Inferior parietal cortex (tissue), 1 donor: ENCODE measurements around the gene PCDHA9.
A peak's percentile ranks its signal among the peaks of the same experiment; 100 is the strongest.
"Not testable (repeated sequence)": the region's sequence is repeated elsewhere in the genome, so short reads cannot be mapped to it uniquely, and the experiment has no call there.

Source experiments
- DNase-seq: peaks from one replicate; pipeline ENCODE4 v3.0.0-alpha.2; 2016; ENCODE audit errors: extremely low spot score

PCDHA9 gene, protein sequence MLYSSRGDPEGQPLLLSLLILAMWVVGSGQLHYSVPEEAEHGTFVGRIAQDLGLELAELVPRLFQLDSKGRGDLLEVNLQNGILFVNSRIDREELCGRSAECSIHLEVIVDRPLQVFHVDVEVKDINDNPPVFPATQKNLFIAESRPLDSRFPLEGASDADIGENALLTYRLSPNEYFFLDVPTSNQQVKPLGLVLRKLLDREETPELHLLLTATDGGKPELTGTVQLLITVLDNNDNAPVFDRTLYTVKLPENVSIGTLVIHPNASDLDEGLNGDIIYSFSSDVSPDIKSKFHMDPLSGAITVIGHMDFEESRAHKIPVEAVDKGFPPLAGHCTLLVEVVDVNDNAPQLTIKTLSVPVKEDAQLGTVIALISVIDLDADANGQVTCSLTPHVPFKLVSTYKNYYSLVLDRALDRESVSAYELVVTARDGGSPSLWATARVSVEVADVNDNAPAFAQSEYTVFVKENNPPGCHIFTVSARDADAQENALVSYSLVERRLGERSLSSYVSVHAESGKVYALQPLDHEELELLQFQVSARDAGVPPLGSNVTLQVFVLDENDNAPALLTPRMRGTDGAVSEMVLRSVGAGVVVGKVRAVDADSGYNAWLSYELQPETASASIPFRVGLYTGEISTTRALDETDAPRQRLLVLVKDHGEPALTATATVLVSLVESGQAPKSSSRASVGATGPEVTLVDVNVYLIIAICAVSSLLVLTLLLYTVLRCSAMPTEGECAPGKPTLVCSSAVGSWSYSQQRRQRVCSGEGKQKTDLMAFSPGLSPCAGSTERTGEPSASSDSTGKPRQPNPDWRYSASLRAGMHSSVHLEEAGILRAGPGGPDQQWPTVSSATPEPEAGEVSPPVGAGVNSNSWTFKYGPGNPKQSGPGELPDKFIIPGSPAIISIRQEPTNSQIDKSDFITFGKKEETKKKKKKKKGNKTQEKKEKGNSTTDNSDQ

DNA sequence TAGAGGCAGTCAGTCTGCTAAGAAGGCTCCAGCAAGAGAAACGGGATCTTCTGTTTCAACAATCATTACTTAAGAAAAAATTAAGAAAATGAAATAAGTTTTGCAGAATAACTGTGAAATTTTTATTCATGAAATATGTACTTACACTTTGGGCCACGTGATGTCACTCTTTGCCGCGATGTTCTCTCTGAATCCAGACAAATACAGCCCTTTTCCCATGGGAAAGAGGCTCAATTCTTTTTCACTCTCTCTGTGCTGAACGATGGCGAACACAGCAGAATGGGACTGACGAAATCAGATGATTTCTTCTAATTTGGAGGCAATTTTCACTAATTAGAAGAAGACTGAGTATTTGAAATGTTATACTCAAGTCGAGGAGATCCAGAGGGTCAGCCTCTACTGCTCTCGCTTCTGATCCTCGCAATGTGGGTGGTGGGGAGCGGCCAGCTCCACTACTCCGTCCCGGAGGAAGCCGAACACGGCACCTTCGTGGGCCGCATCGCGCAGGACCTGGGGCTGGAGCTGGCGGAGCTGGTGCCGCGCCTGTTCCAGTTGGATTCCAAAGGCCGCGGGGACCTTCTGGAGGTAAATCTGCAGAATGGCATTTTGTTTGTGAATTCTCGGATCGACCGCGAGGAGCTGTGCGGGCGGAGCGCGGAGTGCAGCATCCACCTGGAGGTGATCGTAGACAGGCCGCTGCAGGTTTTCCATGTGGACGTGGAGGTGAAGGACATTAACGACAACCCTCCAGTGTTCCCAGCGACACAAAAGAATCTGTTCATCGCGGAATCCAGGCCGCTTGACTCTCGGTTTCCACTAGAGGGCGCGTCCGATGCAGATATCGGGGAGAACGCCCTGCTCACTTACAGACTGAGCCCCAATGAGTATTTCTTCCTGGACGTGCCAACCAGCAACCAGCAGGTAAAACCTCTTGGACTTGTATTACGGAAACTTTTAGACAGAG, at the start of gene PCDHA9:
TSS of gene PCDHA9 (plus strand) at position 244 of the 964 bp plus-strand sequence. CDS start at position 358, 114 bp downstream.
- DNase-seq = not testable (repeated sequence)

DNA sequence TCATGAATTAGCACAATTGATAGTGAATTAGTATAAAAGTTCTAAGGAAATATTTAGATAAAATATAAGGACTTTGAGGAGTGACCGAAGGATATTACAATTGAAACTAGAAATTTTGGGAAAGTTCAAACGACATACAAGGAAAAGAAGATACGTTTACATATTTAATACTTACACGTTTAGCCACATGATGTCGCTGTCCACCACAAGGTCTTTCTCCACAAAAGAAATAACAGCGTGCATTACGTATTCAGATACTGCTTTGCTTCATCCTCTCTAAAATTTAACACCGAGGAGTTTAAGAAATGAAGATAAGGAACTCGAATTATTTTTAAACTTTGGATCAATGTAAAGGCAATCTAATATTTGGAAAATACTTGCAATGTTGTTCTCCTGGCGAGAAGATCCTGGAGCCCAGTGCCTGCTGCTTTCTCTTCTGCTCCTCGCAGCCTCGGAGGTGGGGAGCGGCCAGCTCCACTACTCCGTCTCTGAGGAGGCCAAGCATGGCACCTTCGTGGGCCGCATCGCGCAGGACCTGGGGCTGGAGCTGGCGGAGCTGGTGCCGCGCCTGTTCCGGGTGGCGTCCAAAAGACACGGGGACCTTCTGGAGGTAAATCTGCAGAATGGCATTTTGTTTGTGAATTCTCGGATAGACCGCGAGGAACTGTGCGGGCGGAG, 47.2 kb upstream of the PCDHA9 start, which contains the start of gene PCDHA3:
TSS of gene PCDHA3 (plus strand) at position 242 of the 678 bp plus-strand sequence.
- peak; percentile 45 for DNase-seq

DNA sequence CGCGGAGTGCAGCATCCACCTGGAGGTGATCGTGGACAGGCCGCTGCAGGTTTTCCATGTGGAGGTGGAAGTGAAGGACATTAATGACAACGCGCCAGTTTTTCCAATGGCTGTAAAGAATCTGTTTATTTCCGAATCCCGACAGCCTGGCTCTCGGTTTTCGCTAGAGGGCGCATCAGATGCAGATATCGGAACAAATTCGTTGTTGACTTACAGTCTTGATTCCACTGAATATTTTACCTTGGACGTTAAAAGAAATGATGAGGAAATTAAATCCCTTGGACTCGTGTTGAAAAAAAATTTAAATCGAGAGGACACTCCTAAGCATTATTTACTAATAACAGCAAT, 46.7 kb upstream of the PCDHA9 start:
- DNase-seq = peak; percentile 26

DNA sequence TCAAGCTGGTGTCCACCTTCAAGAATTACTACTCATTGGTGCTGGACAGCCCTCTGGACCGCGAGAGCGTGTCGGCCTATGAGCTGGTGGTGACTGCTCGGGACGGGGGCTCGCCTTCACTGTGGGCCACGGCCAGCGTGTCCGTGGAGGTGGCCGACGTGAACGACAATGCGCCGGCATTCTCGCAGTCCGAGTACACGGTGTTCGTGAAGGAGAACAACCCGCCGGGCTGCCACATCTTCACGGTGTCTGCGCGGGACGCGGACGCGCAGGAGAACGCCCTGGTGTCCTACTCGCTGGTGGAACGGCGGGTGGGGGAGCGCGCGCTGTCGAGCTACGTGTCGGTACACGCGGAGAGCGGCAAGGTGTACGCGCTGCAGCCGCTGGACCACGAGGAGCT, 45.8 kb upstream of the PCDHA9 start:
- not testable (repeated sequence) for DNase-seq

DNA sequence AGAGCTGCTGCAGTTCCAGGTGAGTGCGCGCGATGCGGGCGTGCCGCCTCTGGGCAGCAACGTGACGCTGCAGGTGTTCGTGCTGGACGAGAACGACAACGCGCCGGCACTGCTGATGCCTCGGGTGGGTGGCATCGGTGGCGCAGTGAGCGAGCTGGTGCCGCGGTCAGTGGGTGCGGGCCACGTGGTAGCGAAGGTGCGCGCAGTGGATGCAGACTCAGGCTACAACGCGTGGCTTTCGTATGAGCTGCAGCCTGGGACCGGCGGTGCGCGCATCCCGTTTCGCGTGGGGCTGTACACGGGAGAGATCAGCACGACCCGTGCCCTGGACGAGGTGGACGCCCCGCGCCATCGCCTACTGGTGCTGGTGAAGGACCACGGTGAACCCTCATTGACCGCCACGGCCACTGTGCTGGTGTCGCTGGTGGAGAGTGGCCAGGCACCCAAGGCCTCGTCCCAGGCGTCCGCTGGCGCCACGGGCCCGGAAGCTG, 45.4 kb upstream of the PCDHA9 start:
- DNase-seq = no peak

DNA sequence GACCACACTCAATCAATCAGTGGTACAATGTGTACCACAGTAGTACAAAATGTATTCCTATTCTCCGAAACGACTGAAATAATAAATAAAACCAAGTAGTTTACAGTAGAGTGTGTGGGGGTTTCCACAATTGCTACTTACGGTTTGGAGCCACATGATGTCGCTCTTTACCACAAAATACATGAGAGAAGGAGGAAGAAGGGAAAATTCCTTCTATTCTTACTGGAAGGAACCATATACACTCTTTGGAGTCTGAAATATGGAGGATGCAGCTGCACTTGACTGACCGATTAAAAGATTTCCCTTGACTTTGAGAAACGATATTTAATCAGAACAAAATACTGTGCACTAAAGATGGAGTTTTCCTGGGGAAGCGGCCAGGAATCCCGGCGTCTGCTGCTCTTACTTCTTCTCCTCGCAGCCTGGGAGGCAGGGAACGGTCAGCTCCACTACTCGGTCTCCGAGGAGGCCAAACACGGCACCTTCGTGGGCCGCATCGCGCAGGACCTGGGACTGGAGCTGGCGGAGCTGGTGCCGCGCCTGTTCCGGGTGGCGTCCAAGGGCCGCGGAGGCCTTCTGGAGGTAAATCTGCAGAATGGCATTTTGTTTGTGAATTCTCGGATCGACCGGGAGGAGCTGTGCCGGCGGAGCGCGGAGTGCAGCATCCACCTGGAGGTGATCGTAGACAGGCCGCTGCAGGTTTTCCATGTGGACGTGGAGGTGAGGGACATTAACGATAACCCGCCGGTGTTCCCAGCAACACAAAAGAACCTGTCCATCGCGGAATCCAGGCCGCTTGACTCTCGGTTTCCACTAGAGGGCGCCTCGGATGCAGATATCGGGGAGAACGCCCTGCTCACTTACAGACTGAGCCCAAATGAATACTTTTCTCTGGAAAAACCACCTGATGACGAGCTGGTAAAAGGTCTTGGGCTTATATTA, 41.1 kb upstream of the PCDHA9 start, which contains the start of gene PCDHA4:
TSS of gene PCDHA4 (plus strand) at position 235 of the 942 bp plus-strand sequence.
- DNase-seq = peak; percentile 58

DNA sequence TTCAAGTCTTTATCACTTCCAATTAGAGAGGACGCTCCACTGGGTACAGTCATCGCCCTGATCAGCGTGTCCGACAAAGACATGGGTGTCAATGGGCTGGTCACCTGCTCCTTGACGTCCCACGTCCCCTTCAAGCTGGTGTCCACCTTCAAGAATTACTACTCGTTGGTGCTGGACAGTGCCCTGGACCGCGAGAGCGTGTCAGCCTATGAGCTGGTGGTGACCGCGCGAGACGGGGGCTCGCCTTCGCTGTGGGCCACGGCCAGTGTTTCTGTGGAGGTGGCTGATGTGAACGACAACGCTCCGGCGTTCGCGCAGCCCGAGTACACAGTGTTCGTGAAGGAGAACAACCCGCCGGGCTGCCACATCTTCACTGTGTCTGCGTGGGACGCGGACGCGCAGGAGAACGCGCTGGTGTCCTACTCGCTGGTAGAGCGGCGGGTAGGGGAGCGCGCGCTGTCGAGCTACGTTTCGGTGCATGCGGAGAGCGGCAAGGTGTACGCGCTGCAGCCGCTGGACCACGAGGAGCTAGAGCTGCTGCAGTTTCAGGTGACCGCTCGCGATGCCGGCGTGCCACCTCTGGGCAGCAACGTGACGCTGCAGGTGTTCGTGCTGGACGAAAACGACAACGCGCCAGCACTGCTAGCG, 39.8 kb upstream of the PCDHA9 start:
- not testable (repeated sequence) for DNase-seq

DNA sequence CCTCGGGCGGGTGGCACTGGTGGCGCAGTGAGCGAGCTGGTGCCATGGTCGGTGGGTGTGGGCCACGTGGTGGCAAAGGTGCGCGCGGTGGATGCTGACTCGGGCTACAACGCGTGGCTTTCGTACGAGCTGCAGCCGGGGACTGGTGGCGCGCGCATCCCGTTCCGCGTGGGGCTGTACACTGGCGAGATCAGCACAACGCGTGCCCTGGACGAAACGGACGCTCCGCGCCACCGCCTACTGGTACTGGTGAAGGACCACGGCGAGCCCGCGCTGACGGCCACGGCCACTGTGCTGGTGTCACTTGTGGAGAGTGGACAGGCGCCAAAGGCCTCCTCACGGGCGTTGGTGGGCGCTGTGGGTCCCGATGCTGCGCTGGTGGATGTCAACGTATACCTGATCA, 39.3 kb upstream of the PCDHA9 start:
- DNase-seq = no peak

DNA sequence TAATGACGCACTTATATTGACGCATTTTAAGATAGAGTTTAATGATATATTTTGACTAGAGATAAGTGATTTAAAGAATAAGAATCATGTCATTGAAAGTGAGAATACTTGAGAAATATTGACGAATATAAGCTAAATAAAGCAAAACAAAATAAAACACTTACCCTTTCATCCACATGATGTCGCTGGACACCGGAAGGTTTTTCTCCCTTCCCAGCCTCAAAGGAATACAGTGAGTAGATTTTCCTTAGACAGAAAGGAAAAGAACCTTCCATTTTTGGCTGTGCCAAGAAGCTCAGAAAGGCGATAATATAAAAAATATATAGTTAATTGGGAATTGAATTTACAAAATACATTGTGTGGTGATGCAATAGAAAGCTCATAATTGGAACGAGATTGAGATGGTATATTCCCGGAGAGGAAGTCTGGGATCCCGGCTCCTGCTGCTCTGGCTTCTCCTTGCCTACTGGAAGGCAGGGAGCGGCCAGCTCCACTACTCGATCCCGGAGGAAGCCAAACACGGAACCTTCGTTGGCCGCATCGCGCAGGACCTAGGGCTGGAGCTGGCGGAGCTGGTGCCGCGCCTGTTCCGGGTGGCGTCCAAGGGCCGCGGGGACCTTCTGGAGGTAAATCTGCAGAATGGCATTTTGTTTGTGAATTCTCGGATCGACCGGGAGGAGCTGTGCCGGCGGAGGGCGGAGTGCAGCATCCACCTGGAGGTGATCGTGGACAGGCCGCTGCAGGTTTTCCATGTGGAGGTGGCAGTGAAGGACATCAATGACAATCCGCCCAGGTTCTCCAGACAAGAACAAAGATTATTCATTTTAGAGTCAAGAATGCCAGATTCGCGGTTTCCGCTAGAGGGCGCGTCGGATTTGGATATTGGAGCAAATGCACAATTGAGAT, 26.6 kb upstream of the PCDHA9 start, which contains the start of gene PCDHA5:
TSS of gene PCDHA5 (plus strand) at position 239 of the 906 bp plus-strand sequence.
- peak; percentile 54 for DNase-seq

DNA sequence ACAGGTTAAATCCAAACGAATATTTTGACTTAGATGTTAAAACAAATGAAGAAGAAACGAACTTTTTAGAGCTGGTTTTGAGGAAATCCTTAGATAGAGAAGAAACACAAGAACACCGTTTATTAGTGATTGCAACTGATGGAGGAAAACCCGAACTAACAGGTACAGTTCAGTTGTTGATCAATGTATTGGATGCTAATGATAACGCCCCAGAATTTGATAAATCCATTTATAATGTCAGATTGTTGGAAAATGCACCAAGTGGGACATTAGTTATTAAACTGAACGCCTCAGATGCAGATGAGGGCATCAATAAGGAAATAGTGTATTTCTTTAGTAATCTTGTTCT, 25.9 kb upstream of the PCDHA9 start:
- no peak for DNase-seq

DNA sequence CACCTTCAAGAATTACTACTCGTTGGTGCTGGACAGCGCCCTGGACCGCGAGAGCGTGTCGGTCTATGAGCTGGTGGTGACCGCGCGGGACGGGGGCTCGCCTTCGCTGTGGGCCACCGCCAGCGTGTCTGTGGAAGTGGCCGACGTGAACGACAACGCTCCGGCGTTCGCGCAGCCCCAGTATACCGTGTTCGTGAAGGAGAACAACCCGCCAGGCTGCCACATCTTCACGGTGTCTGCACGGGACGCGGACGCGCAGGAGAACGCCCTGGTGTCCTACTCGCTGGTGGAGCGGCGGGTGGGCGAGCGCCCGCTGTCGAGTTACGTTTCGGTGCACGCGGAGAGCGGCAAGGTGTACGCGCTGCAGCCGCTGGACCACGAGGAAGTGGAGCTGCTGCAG, 25.2 kb upstream of the PCDHA9 start:
- DNase-seq = not testable (repeated sequence)

DNA sequence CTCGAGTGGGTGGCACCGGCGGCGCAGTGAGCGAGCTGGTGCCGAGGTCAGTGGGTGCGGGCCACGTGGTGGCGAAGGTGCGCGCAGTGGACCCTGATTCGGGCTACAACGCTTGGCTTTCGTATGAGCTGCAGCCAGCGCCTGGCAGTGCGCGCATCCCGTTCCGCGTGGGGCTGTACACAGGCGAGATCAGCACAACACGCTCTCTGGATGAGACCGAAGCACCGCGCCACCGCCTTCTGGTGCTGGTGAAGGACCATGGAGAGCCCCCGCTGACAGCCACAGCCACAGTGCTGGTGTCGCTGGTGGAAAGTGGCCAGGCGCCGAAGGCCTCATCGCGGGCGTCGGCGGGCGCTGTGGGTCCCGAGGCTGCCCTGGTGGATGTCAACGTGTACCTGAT, 24.7 kb upstream of the PCDHA9 start:
- no peak for DNase-seq

DNA sequence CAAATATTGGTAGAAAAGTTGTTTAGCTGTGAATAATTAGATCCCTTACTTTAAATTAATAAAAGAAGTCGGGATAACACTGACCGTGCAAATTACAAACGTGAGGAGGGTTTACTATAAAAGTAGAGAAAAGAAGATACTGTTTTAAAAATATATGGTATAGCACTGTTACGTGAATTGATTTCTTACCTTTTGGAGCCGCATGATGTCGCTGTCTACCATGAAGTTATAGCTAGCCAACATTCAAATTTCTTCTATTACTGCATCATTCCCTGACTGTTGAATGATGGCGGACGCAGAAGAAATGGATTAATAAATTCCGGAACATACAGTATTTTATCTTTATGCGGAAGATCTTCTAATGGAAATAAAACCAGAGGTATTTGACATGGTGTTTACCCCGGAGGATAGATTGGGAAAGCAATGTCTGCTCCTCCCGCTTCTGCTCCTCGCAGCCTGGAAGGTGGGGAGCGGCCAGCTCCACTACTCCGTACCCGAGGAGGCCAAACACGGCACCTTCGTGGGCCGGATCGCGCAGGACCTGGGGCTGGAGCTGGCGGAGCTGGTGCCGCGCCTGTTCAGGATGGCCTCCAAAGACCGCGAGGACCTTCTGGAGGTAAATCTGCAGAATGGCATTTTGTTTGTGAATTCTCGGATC, 20.3 kb upstream of the PCDHA9 start, which contains the start of gene PCDHA6:
TSS of gene PCDHA6 (plus strand) at position 257 of the 658 bp plus-strand sequence. CDS start at position 389, 132 bp downstream.
- peak; percentile 15 for DNase-seq

DNA sequence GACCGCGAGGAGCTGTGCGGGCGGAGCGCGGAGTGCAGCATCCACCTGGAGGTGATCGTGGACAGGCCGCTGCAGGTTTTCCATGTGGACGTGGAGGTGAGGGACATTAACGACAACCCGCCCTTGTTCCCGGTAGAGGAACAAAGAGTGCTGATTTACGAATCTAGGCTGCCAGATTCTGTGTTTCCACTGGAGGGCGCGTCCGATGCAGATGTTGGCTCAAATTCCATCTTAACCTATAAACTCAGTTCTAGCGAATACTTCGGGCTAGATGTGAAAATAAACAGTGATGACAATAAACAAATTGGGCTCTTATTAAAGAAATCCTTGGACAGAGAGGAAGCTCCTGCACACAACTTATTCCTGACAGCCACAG, 19.8 kb upstream of the PCDHA9 start:
- DNase-seq = no peak

DNA sequence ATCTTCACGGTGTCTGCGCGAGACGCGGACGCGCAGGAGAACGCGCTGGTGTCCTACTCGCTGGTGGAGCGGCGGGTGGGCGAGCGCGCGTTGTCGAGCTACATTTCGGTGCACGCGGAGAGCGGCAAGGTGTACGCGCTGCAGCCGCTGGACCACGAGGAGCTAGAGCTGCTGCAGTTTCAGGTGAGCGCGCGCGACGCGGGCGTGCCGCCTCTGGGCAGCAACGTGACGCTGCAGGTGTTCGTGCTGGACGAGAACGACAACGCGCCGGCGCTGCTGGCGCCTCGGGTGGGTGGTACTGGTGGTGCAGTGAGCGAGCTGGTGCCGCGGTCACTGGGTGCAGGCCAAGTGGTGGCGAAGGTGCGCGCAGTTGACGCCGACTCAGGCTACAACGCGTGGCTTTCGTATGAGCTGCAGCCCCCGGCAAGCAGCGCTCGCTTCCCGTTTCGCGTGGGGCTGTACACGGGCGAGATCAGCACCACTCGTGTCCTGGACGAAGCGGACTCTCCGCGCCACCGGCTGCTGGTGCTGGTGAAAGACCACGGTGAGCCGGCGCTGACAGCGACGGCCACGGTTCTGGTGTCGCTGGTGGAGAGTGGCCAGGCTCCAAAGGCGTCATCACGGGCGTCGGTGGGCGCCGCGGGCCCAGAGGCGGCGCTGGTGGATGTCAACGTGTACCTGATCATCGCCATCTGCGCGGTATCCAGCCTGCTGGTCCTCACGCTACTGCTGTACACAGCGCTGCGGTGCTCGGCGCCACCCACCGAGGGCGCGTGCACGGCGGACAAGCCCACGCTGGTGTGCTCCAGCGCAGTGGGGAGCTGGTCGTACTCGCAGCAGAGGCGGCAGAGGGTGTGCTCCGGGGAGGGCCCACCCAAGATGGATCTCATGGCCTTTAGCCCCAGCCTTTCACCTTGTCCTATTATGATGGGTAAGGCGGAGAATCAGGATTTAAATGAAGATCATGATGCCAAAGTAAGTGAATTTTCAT, 18.4 kb upstream of the PCDHA9 start:
- not testable (repeated sequence) for DNase-seq

DNA sequence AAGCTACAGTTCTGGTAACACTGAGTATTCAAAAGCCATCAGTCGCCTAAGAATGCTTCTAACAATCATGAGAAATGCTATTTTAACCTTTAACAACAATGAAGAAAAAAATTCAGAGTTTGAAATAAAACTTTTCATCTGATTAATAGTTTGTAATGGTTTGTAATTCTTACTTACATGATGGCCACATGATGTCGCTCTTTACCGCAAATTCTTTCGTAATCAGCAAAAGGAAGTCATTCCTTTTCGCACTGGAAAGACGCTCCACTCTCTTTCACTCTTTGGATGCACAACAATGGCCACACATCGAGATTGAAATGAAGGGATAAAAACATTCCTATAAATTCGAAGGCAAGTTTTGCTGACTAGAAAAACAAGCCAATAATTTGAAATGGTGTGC, 14.2 kb upstream of the PCDHA9 start, which contains the start of gene PCDHA7:
TSS of gene PCDHA7 (plus strand) at position 277 of the 400 bp plus-strand sequence. CDS start at position 392, 115 bp downstream.
- peak; percentile 30 for DNase-seq
